Suppressor macrophage treated with lipopolysaccharide for 4 hours (primary cell): Measurements from ENCODE around the gene MTCL1.

ENCODE experiments used
- DNase-seq: peaks from one replicate; pipeline ENCODE4 v3.0.0-alpha.2; 2020

Gene MTCL1

GRCh38 chr18:8688216-8688800 is 17.0 kb upstream of the MTCL1 start:
- no peak for DNase-seq

GRCh38 chr18:8688816-8689215 is 16.5 kb upstream of the MTCL1 start:
- no peak for DNase-seq

DNA sequence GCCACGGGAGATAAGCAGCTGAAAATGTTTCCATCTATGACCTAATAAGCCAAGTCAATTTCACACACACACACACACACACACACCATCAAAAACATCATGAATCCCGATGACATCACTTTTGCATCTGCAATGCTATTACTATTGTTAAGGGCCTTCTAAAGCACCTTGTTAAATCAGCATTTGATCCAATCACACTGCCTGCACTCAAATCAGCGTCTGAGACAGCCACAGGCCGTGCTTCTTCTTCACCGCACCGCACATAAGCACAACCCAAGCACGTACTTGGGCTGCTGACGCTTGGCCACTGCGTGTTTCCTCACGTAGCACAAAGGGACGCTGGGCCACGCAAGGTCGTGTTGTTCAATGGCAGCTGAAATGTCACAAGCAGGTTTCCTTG is 15.8 kb upstream of the MTCL1 start:
- DNase-seq: no peak

- no peak for DNase-seq
Observed at GRCh38 chr18:8694891-8695290, 10.5 kb upstream of the MTCL1 start.

- no peak for DNase-seq
Observed at GRCh38 chr18:8695932-8696517, 9.3 kb upstream of the MTCL1 start.

DNA sequence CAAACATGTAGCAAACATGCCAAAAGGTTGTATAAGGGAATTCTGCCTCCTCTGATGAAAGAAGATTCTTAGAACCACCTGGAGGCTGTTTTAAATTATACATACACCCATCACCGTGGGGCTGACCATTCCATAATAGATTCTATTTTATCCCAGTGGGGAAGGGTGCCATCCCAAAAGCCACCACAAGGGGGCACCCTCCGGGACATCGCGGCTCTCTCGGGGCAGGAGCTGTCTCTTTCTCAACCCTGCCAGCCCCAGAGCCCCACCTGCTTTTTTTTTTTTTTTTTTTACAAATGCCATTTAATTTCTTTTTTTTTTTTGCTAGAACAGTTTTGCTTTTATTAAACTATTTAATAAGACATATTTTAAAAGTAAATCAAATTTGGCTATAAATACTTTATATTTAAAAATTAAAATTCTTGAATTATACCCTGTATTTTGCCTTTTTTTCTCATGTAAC is 8.6 kb upstream of the MTCL1 start:
- peak; percentile 75 for DNase-seq

- no peak for DNase-seq
Observed at GRCh38 chr18:8699126-8699525, 6.2 kb upstream of the MTCL1 start.

DNA sequence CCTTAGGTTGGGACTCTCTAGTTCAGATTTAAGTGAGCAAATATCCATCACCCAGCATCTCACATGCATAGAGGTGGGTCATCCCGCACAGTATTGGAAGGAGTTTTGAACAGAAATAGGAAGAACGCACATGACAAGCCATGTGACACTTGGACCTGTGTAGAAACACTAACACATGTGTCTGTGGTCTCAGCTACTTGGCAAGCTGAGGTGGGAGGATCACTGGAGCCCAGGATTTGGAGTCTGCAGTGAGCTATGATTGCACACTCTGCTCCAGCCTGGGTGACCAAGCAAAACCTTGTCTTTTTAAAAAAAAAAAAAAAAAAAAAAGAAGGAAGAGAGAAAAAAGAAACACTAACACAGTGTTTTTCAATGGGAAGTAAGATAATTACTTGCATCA is 5.4 kb upstream of the MTCL1 start:
- DNase-seq: no peak

DNA sequence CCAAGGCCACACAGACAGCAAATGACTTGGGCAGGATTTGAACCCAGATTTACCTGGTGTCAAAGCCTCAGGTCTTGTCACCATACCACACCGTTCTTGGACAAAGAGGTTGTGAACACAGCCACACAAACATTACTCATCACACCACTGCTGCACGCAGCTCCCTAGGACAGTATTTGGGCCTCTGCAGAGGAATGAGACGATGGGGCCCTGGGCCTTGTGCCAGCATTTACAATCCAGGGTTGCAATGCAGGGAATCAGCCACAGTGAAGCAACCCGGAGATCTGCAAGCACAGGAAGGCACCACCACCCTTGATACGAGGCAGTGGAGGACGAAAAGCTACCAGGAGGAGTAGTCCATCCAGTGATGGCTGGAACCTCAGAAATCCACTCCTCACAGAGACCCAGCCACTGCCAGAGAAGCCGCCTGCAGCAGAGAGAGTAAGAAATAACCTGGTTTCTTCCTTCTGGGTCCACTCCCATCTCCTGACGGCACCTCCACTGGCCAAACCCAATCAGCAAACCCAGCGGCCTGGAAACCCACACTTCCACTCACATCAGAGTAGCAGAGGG is 3.7 kb upstream of the MTCL1 start:
- no peak for DNase-seq

- DNase-seq: no peak
Observed at GRCh38 chr18:8702668-8703067, 2.7 kb upstream of the MTCL1 start.

DNA sequence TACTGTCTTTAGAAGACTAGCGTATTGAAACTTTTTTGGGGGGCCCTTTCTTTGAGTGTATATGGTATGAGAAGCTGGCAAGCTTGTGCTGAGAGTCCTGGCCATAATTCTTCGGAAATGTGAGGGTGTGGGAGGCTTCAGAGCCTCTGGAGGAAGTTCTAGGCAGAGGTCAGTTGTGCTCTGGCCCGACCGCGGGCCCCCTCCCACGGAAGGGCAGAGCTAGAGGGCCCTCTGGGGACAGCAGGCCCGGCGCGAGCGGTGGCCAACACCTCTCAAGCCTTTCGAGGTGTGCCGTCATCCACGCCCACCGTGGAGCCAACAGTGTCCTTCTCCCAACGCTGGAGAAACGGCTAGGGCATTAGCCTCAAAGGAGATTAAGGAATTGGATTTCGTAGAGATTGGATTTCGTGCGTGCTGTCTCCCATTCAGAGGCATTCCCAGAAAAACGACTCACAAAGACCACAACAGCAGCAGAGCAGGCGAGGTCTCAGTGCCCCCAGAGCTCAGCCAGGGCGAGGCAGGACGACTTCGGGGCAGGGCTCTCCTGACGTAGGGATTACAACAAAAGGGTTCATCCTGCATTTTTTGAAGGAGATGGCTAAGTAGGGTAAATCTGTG is 2.2 kb upstream of the MTCL1 start:
- DNase-seq: peak; percentile 12

DNA sequence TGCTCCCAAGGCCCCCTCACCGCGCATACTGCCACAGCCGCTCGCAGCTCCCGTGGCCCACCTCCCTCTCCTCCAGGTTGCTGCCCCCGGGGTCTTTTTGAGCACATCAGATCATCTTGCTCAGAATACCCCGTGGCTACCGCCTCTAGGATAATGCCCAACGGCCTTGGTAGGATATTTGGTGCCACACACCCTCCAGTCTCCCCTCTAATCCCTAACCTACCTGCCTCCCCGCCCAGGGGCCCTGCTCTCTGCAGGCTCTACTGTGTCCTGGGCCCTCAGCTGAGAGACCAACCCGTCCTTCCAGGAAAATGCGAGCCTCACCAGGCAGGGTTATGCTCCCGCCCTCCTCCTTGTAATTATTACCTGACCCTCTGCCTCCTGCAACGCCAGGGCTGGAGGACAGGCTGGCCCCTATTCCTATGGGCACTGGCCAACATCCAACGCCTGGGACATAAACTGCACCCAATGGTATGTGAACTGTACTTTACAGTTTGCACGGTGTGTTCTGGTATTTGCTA is 1.5 kb upstream of the MTCL1 start:
- no peak for DNase-seq

- peak; percentile 88 for DNase-seq
Observed at GRCh38 chr18:8704361-8705237, 757 bp upstream of the MTCL1 start.

DNA sequence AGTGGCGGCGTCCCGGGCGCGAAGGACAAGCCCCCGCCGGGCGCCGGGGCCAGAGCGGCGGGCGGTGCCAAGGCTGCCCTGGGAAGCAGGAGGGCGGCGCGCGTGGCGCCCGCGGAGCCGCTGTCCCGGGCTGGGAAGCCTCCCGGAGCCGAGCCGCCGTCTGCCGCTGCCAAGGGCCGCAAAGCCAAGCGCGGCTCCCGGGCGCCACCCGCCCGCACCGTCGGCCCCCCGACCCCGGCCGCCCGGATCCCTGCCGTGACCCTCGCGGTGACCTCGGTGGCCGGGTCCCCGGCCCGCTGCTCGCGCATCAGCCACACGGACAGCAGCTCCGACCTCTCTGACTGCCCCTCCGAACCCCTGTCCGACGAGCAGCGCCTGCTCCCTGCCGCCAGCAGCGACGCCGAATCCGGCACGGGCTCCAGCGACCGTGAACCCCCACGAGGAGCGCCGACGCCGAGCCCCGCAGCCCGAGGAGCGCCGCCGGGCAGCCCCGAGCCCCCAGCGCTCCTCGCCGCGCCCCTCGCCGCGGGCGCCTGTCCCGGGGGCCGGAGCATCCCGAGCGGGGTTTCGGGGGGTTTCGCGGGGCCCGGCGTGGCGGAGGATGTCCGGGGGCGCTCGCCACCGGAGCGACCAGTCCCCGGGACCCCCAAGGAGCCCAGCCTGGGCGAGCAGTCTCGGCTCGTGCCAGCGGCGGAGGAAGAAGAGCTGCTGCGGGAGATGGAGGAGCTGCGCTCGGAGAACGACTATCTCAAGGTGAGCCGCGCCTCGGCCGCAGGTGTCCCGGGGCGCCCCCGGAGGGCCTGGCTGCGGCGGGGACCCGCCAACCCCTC is 820 bp downstream of the MTCL1 start:
- peak; percentile 25 for DNase-seq

- peak; percentile 16 for DNase-seq
Observed at GRCh38 chr18:8706791-8707555, 1.6 kb downstream of the MTCL1 start.

DNA sequence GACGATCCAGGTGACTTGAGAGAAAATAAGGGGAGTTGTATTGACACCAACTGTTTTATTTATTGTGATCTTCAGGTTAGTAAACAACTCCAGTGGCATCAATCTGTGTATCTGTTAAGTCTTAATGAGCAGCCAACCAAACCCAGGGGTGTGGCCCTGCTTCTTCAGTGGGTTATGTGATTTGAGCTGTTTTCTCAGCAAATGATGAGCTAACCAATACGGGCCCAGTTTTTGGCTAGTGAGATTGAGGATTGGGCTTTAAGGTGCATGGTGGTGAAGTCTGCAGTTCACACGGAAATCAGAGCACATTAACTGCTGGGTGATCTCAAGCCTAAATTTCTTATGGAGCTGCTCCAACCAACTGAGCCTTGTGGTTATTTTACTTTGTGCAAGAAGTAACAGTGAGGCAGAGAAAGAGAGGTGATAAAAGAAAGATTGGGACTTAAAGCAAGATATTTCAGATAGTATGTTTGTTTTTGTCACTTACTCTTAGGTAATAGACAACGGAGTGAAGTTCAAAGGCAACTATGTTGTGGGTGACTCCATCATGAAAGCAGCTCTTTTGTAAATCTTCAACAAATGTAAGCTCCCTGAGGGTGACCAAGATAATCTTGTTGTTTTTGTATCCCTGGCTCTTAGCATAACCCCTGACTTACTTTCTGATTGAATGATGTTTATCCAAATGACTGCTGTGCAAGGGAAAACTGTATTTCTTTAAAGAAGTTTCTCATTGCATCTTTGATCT is 2.4 kb downstream of the MTCL1 start:
- DNase-seq: no peak

- DNase-seq: no peak
Observed at GRCh38 chr18:8708670-8709069, 3.3 kb downstream of the MTCL1 start.

DNA sequence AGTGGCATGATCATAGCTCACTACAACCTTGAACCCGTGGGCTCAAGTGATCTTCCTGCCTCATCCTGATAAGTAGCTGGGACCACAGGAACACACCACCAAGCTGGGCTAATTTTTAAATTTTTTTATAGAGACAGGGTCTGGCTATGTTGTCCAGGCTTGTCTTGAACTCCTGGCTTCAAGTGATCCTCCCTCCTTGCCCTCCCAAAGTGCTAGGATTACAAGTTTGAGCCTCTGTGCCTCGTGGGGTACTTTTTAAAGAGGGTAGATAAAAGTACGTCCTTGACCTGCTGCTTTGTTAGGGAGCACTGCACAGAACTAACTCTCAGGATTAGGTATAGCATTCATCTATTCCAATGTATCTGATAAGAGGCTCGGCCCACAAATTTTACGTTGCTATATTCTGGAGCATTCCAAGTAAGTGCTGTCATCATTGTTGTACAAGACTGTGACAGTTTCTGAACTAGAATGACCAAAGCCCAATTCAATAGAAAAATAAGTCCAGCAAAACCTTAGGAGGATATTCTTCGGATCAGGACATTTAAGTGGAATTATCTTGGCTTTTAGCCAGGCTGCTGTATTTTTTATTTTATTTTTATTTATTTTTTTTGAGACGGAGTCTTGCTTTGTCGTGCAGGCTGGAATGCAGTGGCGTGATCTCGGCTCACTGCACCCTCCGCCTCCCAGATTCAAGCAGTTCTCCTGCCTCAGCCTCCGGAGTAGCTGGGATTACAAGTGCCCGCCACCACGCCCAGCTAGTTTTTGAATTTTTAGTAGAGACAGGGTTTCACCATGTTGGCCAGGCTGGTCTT is 4.1 kb downstream of the MTCL1 start:
- no peak for DNase-seq

DNA sequence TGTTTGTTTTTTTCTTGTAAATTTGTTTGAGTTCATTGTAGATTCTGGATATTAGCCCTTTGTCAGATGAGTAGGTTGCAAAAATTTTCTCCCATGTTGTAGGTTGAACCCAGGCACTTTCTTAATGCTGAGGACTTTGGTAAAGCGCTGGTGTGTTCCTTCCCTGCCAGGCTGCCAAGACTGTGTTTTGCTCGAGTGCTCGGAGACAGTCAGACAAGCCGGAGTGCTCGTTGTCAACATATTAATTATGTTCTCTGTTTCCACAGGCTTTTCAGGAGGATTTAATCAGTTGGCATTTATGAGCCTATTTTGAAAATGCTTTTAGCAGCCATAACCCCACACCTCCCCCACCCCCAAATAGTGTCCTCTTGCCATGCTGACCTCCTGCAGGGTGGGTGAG is 6.4 kb downstream of the MTCL1 start:
- no peak for DNase-seq

DNA sequence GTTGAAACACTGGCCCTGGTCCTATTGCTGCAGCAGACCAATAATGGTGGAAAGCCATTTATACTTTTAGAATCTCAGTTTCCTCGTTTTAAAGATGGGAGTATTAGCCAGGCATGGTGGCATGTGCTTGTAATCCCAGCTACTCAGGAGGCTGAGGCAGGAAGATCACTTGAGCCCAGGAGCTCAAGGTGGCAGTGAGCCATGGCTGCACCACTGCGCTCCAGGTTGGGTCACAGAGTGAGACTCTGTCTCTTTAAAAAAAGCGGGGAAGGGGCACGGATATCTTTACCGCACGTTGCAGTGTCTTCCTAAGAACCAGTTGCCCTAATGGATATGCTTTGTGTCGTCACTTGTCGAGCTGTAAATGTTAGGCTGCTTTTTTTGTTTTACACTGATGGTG is 8.3 kb downstream of the MTCL1 start:
- no peak for DNase-seq
